Neural progenitor cell (in vitro differentiated cells): Measurements from ENCODE around the gene RBM25.

Experiments used
- EZH2 ChIP-seq: fragments of 200-600 bp; sonication (generic); IDR thresholded peaks from 2 replicates; pipeline ENCODE4 v1.6.1; 2017; ENCODE audit warnings: antibody characterized with exemption, mild to moderate bottlenecking, moderate library complexity
- EZH2phosphoT487 ChIP-seq: fragments of 200-600 bp; sonication (generic); IDR thresholded peaks from 2 replicates; pipeline ENCODE4 v1.6.1; 2017; ENCODE audit warnings: antibody characterized with exemption
- TF ChIP-seq, protein P1 (sequence below): fragments of 200-600 bp; sonication (generic); IDR thresholded peaks from 2 replicates; pipeline ENCODE4 v1.5.1; 2017; ENCODE audit warnings: antibody characterized with exemption, mild to moderate bottlenecking

DNA sequence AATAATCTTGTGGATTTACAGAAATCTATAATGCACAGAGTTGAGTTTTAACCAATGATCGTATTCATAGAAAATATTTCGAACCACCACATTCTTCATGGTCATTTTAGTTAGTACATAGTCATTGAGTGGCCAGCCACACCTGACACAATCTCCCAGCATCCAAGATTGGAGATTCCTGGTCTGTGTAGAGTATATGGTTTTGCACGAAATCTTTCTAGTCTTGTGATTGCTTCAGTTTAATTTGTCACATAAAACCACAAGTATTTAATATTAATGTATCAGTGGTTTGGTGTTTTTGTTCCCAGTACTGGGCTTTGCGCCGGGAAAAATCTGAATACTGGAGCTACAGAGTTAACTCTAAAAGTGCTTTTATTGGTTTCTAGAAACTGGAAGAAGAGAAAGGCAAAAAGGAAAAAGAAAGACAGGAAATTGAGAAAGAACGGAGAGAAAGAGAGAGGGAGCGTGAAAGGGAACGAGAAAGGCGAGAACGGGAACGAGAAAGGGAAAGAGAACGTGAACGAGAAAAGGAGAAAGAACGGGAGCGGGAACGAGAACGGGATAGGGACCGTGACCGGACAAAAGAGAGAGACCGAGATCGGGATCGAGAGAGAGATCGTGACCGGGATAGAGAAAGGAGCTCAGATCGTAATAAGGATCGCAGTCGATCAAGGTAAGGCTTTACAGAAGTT lies 44.6 kb downstream of the RBM25 start:
- TF ChIP-seq, protein P1, sequence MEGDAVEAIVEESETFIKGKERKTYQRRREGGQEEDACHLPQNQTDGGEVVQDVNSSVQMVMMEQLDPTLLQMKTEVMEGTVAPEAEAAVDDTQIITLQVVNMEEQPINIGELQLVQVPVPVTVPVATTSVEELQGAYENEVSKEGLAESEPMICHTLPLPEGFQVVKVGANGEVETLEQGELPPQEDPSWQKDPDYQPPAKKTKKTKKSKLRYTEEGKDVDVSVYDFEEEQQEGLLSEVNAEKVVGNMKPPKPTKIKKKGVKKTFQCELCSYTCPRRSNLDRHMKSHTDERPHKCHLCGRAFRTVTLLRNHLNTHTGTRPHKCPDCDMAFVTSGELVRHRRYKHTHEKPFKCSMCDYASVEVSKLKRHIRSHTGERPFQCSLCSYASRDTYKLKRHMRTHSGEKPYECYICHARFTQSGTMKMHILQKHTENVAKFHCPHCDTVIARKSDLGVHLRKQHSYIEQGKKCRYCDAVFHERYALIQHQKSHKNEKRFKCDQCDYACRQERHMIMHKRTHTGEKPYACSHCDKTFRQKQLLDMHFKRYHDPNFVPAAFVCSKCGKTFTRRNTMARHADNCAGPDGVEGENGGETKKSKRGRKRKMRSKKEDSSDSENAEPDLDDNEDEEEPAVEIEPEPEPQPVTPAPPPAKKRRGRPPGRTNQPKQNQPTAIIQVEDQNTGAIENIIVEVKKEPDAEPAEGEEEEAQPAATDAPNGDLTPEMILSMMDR = no peak
- TF ChIP-seq EZH2 = no peak
- TF ChIP-seq EZH2phosphoT487 = no peak
